Gastroesophageal sphincter (tissue), 4 donors: ENCODE measurements around the gene RAPGEF2. TPM values are rescaled to one million over a fixed set of nuclear protein-coding genes. Genes with fewer than 3 reads are reported as not detected.
"Not testable (repeated sequence)": the region's sequence is repeated elsewhere in the genome, so short reads cannot be mapped to it uniquely, and the experiment has no call there.

Experiments
- ATAC-seq: fragments of 150-250 bp; one replicate; pipeline ENCODE4 v1.9.1; 2016; ENCODE audit warnings: mild to moderate bottlenecking, moderate library complexity
- H3K27ac ChIP-seq, 4 donors: fragments of 200-600 bp; sonication (generic) in 3 of 4; 1 replicate in 3 of 4; 2 replicates in 1 of 4; pipeline ENCODE4 v1.5.1; 2016 to 2019
- H3K27me3 ChIP-seq: fragments of 200-600 bp; sonication (generic); one replicate; pipeline ENCODE4 v1.5.1; 2019
- H3K36me3 ChIP-seq, 2 donors: fragments of 200-600 bp; sonication (generic); one replicate each; pipeline ENCODE4 v1.5.1; 2019; ENCODE audit warnings: control low read depth in 1 of 2
- H3K4me1 ChIP-seq, 3 donors: fragments of 200-600 bp; sonication (generic); 1 replicate in 2 of 3; 2 replicates in 1 of 3; pipeline ENCODE4 v1.5.1; 2016 to 2019; ENCODE audit warnings: control low read depth in 2 of 3
- H3K4me3 ChIP-seq, 2 donors: fragments of 200-600 bp; sonication (generic); one replicate each; pipeline ENCODE4 v1.5.1; 2019; ENCODE audit warnings: mild to moderate bottlenecking in 1 of 2, moderate library complexity in 1 of 2
- H3K9me3 ChIP-seq, 3 donors: fragments of 200-600 bp; sonication (generic); one replicate each; pipeline ENCODE4 v1.5.1; 2017 to 2019; ENCODE audit warnings: control low read depth in 2 of 3
- EP300 ChIP-seq: sonication (generic); formaldehyde crosslinking; IDR thresholded peaks from one replicate; pipeline ENCODE4 v1.6.1; 2017; ENCODE audit warnings: antibody characterized with exemption, mild to moderate bottlenecking
- POLR2A ChIP-seq, 2 donors: fragments of 450-650 bp; IDR thresholded peaks; one replicate each; pipeline ENCODE4 v1.6.1; 2017; ENCODE audit warnings: antibody characterized with exemption in 2 of 2, mild to moderate bottlenecking in 2 of 2, moderate library complexity in 1 of 2
- POLR2AphosphoS5 ChIP-seq: sonication (generic); formaldehyde crosslinking; IDR thresholded peaks from one replicate; pipeline ENCODE4 v1.6.1; 2017; ENCODE audit warnings: antibody characterized with exemption
- WGBS, 2 donors: methylation state at CpG; one replicate each; pipeline ENCODE4 v1.1.5; 2018; ENCODE audit warnings: low coverage in 1 of 2; 5-methylcytosine and 5-hydroxymethylcytosine counted together
- total RNA-seq, 4 donors: library from RNA; depleted of rRNA; stranded (reverse); fragments of >200 nt; gene quantifications; one replicate each; pipeline ENCODE4 v1.1.0, GENCODE V29; 2016
- TF ChIP-seq, protein P1 (sequence below), 4 experiments: fragments of 200-600 bp in 2 of 4; fragments of 450-650 bp in 2 of 4; sonication (generic) in 1 of 4; IDR thresholded peaks; one replicate each; pipeline ENCODE4 v1.5.1; 2017 to 2019; ENCODE audit warnings: antibody characterized with exemption in 4 of 4, mild to moderate bottlenecking in 2 of 4, moderate library complexity in 2 of 4

Gene RAPGEF2
- total RNA-seq, 4 donors from 2014 or later: 49.5 to 67.5 (median 60.9) TPM

DNA sequence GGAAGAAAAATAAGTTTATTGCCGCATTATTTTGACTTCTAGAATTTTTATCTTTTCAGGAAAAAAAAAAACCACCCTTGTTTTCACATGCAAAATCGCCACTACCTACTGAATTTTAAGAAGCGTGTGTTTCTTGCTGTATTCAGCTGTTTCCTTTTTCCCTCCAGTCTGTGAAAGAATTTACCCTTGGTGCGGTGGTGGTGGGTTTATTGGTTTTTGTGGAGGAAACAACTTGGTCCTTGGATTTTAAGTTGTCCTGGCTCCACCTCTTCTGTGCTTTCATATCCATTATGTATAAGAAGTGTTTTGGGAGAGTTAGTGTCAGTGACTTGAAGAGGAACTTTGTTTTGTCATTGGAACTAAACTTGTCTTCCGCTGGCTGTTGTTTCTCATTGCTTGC is 8.1 kb downstream of the RAPGEF2 start:
- Histone ChIP-seq H3K4me1 (peaks cover 4 to 39% (median 4%) of the 10 kb centered on the region in 3 donors), H3K9me3 (no peaks in the 10 kb centered on the region), H3K27ac (no peak overlapping the region), H3K27me3 (no peaks in the 10 kb centered on the region), H3K4me3 (no peak overlapping the region), H3K36me3 (no peaks in the 10 kb centered on the region)
- 67 to 82% methylated on average over 4 of the region's 5 CpGs for WGBS, 2 donors
- no peak for ATAC-seq
- TF ChIP-seq POLR2AphosphoS5 (no peak), EP300 (no peak), POLR2A (IDR thresholded peaks at IDR 0.05) (no peak)
- TF ChIP-seq, protein P1, sequence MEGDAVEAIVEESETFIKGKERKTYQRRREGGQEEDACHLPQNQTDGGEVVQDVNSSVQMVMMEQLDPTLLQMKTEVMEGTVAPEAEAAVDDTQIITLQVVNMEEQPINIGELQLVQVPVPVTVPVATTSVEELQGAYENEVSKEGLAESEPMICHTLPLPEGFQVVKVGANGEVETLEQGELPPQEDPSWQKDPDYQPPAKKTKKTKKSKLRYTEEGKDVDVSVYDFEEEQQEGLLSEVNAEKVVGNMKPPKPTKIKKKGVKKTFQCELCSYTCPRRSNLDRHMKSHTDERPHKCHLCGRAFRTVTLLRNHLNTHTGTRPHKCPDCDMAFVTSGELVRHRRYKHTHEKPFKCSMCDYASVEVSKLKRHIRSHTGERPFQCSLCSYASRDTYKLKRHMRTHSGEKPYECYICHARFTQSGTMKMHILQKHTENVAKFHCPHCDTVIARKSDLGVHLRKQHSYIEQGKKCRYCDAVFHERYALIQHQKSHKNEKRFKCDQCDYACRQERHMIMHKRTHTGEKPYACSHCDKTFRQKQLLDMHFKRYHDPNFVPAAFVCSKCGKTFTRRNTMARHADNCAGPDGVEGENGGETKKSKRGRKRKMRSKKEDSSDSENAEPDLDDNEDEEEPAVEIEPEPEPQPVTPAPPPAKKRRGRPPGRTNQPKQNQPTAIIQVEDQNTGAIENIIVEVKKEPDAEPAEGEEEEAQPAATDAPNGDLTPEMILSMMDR (IDR thresholded peaks at IDR 0.05): no peak

DNA sequence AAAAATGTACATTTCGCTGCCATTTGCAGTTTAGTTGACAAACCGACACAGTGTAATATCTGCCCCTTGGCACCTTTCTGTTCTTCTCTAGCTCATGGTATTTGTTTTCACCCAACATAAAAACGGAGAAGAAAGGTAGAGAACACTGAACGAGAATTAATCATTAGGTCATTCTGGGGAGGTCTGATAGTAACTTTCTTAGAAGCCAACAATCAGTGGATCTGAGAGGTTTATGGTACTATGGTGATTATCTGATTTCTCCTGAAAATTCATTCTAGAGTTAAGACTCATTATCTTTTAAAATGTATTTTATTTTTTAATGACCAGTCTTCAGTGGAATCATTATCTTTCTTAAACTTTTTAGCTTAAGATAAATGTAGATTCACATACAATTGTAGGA is 8.5 kb downstream of the RAPGEF2 start:
- H3K4me3 ChIP-seq: no peak overlapping the region
- WGBS, 2 donors: 78 to 87% methylated on average over 4 of the region's 4 CpGs
- no peaks in the 10 kb centered on the region for H3K36me3 ChIP-seq
- no peaks in the 10 kb centered on the region for H3K27me3 ChIP-seq
- peaks cover 4 to 35% (median 4%) of the 10 kb centered on the region in 3 donors for H3K4me1 ChIP-seq
- TF ChIP-seq POLR2AphosphoS5 (no peak), EP300 (no peak), POLR2A (IDR thresholded peaks at IDR 0.05) (no peak)
- TF ChIP-seq, protein P1 (IDR thresholded peaks at IDR 0.05): no peak
- no peak for ATAC-seq
- H3K27ac ChIP-seq: no peak overlapping the region
- no peaks in the 10 kb centered on the region for H3K9me3 ChIP-seq

DNA sequence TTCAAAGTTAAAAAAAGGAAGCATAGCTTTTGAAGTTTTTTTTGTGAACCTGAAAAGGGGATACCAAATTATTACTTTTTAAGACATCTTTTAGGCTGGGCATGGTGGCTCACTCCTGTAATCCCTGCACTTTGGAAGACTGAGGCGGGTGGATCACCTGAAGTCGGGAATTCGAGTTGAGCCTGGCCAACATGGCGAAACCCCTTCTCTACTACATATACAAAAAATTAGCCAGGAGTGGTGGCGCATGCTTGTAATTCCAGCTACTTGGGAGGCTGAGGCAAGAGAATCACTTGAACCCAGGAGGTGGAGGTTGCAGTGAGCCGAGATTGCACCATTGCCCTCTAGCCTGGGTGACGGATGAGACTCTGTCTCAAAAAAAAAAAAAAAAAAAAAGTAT is 10.5 kb downstream of the RAPGEF2 start:
- not testable (repeated sequence) for H3K27ac ChIP-seq, ATAC-seq, H3K36me3 ChIP-seq, H3K27me3 ChIP-seq, H3K9me3 ChIP-seq, H3K4me3 ChIP-seq
- WGBS, 2 donors: 92 to 98% methylated on average over 4 to 7 of the region's 7 CpGs
- H3K4me1 ChIP-seq: peaks cover 0 to 20% (median 2%) of the 10 kb centered on the region in 3 donors

DNA sequence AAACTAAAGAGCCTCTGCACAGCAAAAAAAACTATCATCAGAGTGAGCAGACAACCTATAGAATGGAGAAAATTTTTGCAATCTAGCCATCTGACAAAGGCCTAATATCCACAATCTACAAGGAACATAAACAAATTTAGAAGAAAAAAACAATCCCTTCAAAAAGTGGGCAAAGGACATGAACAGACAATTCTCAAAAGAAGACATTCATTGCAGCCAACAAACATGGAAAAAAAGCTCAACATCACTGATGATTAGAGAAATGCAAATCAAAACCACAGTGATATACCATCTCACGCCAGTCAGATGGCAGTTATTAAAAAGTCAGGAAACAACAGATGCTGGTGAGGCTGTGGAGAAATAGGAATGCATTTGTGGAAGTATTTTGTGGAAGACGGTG is 13.2 kb downstream of the RAPGEF2 start:
- H3K9me3 ChIP-seq, H3K27ac ChIP-seq, H3K27me3 ChIP-seq, H3K36me3 ChIP-seq, ATAC-seq, H3K4me3 ChIP-seq: not testable (repeated sequence)
- WGBS, 2 donors: 83 to 96% methylated on average over 2 of the region's 2 CpGs
- H3K4me1 ChIP-seq: peaks cover 0 to 18% (median 0%) of the 10 kb centered on the region in 3 donors

DNA sequence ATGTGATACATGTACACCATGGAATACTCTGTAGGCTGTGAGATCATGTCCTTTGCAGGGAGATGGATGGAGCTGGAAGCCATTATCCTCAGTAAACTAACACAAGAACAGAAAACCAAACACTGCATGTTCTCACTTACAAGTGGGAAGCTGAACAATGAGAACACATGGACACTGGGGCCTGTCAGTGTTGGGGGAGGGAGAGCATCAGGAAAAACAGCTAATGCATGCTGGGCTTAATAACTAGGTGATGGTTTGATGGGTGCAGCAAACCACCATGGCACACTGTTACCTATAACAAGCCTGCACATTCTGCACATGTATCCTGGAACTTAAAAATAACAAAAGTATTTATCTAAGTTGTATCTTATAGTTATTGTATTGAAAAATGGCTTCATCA is 13.8 kb downstream of the RAPGEF2 start:
- H3K4me3 ChIP-seq, H3K27ac ChIP-seq, H3K36me3 ChIP-seq, ATAC-seq, H3K9me3 ChIP-seq, H3K27me3 ChIP-seq: not testable (repeated sequence)
- H3K4me1 ChIP-seq: peaks cover 0 to 18% (median 0%) of the 10 kb centered on the region in 3 donors

DNA sequence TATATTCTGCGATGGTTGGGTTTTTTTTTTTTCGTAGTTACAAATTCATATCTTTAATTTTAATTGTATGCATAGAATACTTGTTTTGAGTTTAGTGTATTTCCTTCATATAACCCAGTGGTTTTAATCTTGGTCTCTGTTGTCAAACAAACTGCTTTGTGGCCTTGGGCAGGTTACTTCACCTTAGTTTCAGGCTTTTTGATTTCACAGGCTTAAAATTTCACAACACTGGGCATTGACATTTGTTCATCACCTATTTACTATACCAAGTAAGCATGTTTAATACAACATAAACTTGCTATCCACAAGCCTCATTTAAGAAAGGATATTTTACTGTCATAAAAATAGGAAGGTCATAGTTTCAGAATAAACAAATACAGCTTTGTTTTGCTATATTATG is 14.7 kb downstream of the RAPGEF2 start:
- 70 to 75% methylated on average over 2 of the region's 2 CpGs for WGBS, 2 donors
- Histone ChIP-seq H3K36me3 (no peaks in the 10 kb centered on the region), H3K4me1 (peaks cover 0 to 18% (median 0%) of the 10 kb centered on the region in 3 donors), H3K9me3 (no peaks in the 10 kb centered on the region), H3K27me3 (no peaks in the 10 kb centered on the region), H3K27ac (no peak overlapping the region), H3K4me3 (no peak overlapping the region)
- no peak for ATAC-seq
- TF ChIP-seq, protein P1 (IDR thresholded peaks at IDR 0.05): no peak
- TF ChIP-seq POLR2AphosphoS5: no peak
- TF ChIP-seq EP300: no peak
- no peak for TF ChIP-seq POLR2A (IDR thresholded peaks at IDR 0.05)

DNA sequence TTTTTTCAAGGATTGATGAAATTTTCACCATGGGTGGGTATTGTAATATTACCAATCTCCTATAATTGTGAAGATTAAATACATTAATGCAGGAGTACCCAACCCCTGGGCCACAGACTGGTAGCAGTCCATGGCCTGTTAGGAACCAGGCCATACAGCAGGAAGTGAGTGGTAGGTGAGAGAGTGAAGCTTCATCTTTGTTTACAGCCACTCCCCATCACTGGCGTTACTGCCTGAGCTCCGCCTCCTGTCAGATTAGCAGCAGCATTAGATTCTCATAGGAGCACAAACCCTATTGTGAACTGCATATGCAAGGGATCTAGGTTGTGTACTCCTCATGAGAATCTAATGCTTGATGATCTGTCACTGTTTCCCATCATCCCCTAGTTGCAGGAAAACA is 15.1 kb downstream of the RAPGEF2 start:
- Histone ChIP-seq H3K9me3 (no peaks in the 10 kb centered on the region), H3K4me3 (no peak overlapping the region), H3K27me3 (no peaks in the 10 kb centered on the region), H3K4me1 (peaks cover 0 to 18% (median 0%) of the 10 kb centered on the region in 3 donors), H3K36me3 (no peaks in the 10 kb centered on the region), H3K27ac (no peak overlapping the region)
- TF ChIP-seq EP300: no peak
- no peak for TF ChIP-seq POLR2AphosphoS5
- no peak for TF ChIP-seq POLR2A (IDR thresholded peaks at IDR 0.05)
- TF ChIP-seq, protein P1 (IDR thresholded peaks at IDR 0.05): no peak
- no peak for ATAC-seq
- no CpG with 5 or more reads among the region's 2 CpGs for WGBS, 2 donors
